ENCODE measurements around the gene ADAR. TPM values are rescaled to one million over a fixed set of nuclear protein-coding genes. Genes with fewer than 3 reads are reported as not detected.

Gene ADAR
- total RNA-seq, 3 donors from 2014 or later = 71.4 to 115 (median 104) TPM

DNA sequence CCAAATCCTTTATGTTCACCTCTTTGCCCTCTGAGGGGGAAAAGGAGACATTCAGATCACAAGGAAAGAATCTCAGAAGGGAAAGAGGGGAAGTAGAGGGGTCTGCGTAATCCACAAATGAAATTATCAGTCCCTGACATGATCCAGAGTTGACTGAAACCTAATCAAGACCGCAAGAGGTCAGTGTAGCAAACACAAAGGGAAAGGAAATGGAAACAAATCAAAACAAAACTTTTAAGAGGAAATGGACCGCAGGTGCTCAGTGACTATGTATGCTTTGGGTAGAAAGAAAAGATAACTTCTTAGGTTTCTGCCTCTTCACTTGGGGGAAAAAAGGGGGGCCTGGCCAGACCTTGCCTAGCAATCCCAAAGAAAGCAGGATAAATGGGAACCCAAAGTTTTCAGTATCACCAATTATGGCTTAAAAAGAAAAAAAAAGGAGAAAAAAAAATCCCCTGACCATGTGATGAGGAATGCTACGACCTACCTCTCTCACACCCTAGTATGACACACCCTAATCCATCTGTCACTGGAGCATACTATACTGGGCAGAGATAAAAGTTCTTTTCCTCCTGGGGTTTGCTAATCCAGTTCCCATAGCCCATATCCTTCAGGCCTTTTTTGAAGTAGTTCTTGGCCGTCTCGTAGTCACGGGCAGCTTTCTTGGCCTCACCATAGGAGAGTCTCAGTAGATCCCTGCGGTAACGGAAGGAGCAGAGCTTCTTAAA, 23.6 kb downstream of the ADAR start:
- intact Hi-C loops (cut with DNase I; ENCODE audit: low total_unique reads) = no loop called here
- TF ChIP-seq POLR2AphosphoS5 (IDR thresholded peaks at IDR 0.05) = no peak
- TF ChIP-seq POLR2A (IDR thresholded peaks at IDR 0.05) = no peak
- TF ChIP-seq, protein P1, sequence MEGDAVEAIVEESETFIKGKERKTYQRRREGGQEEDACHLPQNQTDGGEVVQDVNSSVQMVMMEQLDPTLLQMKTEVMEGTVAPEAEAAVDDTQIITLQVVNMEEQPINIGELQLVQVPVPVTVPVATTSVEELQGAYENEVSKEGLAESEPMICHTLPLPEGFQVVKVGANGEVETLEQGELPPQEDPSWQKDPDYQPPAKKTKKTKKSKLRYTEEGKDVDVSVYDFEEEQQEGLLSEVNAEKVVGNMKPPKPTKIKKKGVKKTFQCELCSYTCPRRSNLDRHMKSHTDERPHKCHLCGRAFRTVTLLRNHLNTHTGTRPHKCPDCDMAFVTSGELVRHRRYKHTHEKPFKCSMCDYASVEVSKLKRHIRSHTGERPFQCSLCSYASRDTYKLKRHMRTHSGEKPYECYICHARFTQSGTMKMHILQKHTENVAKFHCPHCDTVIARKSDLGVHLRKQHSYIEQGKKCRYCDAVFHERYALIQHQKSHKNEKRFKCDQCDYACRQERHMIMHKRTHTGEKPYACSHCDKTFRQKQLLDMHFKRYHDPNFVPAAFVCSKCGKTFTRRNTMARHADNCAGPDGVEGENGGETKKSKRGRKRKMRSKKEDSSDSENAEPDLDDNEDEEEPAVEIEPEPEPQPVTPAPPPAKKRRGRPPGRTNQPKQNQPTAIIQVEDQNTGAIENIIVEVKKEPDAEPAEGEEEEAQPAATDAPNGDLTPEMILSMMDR (IDR thresholded peaks at IDR 0.05) = no peak
- Histone ChIP-seq H3K27me3 (no peaks in the 10 kb centered on the region), H3K4me3 (no peak overlapping the region), H3K27ac (no peak overlapping the region), H3K9me3 (no peaks in the 10 kb centered on the region), H3K36me3 (peaks cover 50% of the 10 kb centered on the region), H3K4me1 (no peaks in the 10 kb centered on the region)
- DNase-seq (ENCODE audit: low spot score in 2 of 2) = no peak

DNA sequence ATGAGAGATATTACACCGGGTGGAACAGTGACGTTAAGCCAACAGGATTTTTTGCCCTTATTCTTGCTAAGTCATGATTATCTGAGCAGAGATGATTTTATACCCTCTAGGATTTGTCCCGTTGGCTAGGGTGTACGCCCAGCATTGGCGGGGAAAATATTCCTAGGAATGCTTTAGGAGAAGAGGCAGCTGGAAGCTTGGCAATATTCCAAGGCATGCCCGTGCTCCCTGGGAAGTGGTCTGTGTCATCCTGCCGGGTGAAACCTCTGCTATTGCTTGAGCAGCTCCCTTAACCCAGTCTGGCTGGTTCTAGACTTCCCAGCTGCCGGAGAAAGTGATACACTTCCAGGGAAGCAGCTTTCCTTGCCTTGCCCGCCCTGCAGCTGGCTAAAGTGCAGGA, 24.2 kb downstream of the ADAR start:
- intact Hi-C loops (cut with DNase I; ENCODE audit: low total_unique reads) = no loop called here

DNA sequence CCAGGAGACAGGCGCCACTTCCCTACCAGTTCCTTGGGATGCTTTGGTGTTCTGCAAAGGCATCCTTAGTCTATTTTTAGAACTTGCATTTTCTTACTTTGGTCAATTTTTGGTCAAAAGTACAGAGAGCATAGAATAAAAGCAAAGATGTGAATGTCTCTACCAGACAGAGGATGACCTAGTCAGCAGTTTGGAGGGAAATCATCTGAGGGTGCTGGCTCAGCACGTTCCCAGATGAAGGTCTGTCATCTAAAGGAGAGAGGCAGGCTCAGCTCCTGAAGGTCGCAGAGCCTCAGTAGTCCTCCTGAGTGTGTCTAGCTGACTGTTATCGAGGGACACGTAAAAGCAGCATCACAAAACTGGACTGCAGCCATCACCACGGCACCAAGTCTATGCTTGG, 25.1 kb downstream of the ADAR start:
- no peaks in the 10 kb centered on the region for H3K9me3 ChIP-seq
- no peak overlapping the region for H3K4me3 ChIP-seq
- peaks cover 35% of the 10 kb centered on the region for H3K36me3 ChIP-seq
- no peak for DNase-seq (ENCODE audit: low spot score in 2 of 2)
- H3K27ac ChIP-seq = no peak overlapping the region
- TF ChIP-seq, protein P1 (IDR thresholded peaks at IDR 0.05) = no peak
- TF ChIP-seq POLR2AphosphoS5 (IDR thresholded peaks at IDR 0.05) (no peak), POLR2A (IDR thresholded peaks at IDR 0.05) (no peak)
- intact Hi-C loops (cut with DNase I; ENCODE audit: low total_unique reads) = no loop called here
- no peaks in the 10 kb centered on the region for H3K4me1 ChIP-seq
- H3K27me3 ChIP-seq = no peaks in the 10 kb centered on the region

More for the DNA sequence above, 24.2 kb downstream of the ADAR start:
- no peak for DNase-seq (ENCODE audit: low spot score in 2 of 2)
- peaks cover 44% of the 10 kb centered on the region for H3K36me3 ChIP-seq
- no peaks in the 10 kb centered on the region for H3K9me3 ChIP-seq
- no peaks in the 10 kb centered on the region for H3K27me3 ChIP-seq
- H3K4me3 ChIP-seq = no peak overlapping the region
- TF ChIP-seq, protein P1 (IDR thresholded peaks at IDR 0.05) = no peak
- TF ChIP-seq POLR2A (IDR thresholded peaks at IDR 0.05) = no peak
- H3K4me1 ChIP-seq = no peaks in the 10 kb centered on the region
- no peak overlapping the region for H3K27ac ChIP-seq

DNA sequence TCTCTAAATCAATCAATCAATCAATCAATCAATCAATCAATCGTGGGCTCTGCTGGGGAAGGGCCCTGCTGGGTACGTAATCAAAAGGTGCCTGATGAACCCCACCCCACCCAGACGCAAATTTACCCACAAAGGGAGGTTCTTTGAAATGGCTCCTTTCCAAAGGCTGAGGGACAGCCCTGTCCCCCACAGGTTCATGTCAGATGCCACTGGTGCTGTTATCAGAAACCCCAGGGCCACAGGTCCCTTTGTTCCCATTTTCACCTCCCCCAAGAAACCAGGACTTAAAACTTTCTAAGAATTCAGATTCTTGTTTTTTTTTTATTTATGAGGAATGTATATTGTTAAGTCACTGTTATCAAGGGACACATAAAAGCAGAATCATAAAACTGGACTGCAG, 26.2 kb downstream of the ADAR start:
- Histone ChIP-seq H3K36me3 (peaks cover 28% of the 10 kb centered on the region), H3K27me3 (no peaks in the 10 kb centered on the region), H3K9me3 (no peaks in the 10 kb centered on the region), H3K4me1 (no peaks in the 10 kb centered on the region), H3K4me3 (no peak overlapping the region), H3K27ac (no peak overlapping the region)
- DNase-seq (ENCODE audit: low spot score in 2 of 2) = no peak
- intact Hi-C loops (cut with DNase I; ENCODE audit: low total_unique reads) = no loop called here
- TF ChIP-seq, protein P1 (IDR thresholded peaks at IDR 0.05) = no peak
- no peak for TF ChIP-seq POLR2AphosphoS5 (IDR thresholded peaks at IDR 0.05)
- no peak for TF ChIP-seq POLR2A (IDR thresholded peaks at IDR 0.05)

DNA sequence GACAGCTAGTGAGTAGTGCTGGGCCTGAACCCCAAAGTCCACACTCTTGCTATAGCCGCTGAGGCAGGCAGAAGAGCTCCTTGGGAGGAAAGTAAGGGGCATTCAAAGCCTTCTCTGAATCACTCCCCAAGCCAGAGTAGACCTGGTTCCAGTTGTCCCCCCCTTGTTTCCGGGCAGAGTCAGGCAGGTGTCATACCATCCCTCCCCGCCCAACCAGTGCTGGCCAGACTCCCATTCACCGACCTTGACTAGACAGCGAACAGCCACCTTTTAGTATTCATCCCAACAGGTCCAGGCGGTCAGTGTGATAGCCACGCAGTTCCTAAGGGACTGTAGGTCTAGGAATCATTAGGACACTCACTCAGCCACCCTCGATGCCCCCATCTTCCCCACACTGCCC, 28.6 kb downstream of the ADAR start:
- no peak for TF ChIP-seq POLR2AphosphoS5 (IDR thresholded peaks at IDR 0.05)
- no peak for TF ChIP-seq POLR2A (IDR thresholded peaks at IDR 0.05)
- TF ChIP-seq, protein P1 (IDR thresholded peaks at IDR 0.05) = no peak
- Histone ChIP-seq H3K36me3 (peaks cover 25% of the 10 kb centered on the region), H3K4me1 (no peaks in the 10 kb centered on the region), H3K27ac (no peak overlapping the region), H3K4me3 (no peak overlapping the region), H3K27me3 (no peaks in the 10 kb centered on the region), H3K9me3 (no peaks in the 10 kb centered on the region)
- no peak for DNase-seq (ENCODE audit: low spot score in 2 of 2)
- intact Hi-C loops (cut with DNase I; ENCODE audit: low total_unique reads) = no loop called here

All from breast epithelium (tissue), 4 donors.